Measurements from ENCODE around the gene HSP90AB1. TPM values are rescaled to one million over a fixed set of nuclear protein-coding genes. Genes with fewer than 3 reads are reported as not detected.

HSP90AB1 gene
- polyA plus RNA-seq, 2 of the 4 experiments (the other 2 are of a cell fraction): 1,136 to 1,155 TPM

GRCh38 chr6:44219053-44219814, 27.7 kb upstream of the HSP90AB1 start:
- 2% methylated on average over 12 of the region's 45 CpGs for WGBS (ENCODE audit: missing lambda C conversion rate)
- Histone ChIP-seq H3K4me3 (peak overlapping the region; percentile 51), H3K9me3 (no peaks in the 10 kb centered on the region), H3K4me2 (peak overlapping the region; percentile 85), H3K4me1 (peaks cover 48% of the 10 kb centered on the region), H3K27ac (peak overlapping the region; percentile 77 to 92)
- DNase-seq (ENCODE audit: low read depth in 1 of 2, low spot score in 1 of 2): peak; percentile 40 to 57
- peak; percentile 61 to 78 for ATAC-seq
- TF ChIP-seq SMC3 (IDR thresholded peaks at IDR 0.05) (no peak), POLR2A (IDR thresholded peaks at IDR 0.05; ENCODE audit: low read length) (peak; percentile 42), MAX (IDR thresholded peaks at IDR 0.05) (peak; percentile 47; the same call in 1 of the 2 replicates), RCOR1 (IDR thresholded peaks at IDR 0.05; ENCODE audit: low read depth, low read length) (no peak)
- TF ChIP-seq, protein P1, sequence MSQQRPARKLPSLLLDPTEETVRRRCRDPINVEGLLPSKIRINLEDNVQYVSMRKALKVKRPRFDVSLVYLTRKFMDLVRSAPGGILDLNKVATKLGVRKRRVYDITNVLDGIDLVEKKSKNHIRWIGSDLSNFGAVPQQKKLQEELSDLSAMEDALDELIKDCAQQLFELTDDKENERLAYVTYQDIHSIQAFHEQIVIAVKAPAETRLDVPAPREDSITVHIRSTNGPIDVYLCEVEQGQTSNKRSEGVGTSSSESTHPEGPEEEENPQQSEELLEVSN (IDR thresholded peaks at IDR 0.05; ENCODE audit: borderline replicate concordance, low read depth): peak; percentile 41; the same call in 1 of the 2 replicates
- TF ChIP-seq, protein P2, sequence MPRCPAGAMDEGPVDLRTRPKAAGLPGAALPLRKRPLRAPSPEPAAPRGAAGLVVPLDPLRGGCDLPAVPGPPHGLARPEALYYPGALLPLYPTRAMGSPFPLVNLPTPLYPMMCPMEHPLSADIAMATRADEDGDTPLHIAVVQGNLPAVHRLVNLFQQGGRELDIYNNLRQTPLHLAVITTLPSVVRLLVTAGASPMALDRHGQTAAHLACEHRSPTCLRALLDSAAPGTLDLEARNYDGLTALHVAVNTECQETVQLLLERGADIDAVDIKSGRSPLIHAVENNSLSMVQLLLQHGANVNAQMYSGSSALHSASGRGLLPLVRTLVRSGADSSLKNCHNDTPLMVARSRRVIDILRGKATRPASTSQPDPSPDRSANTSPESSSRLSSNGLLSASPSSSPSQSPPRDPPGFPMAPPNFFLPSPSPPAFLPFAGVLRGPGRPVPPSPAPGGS (IDR thresholded peaks at IDR 0.05): 0 out of 3 replicates have a peak, but pooled peaks have one; percentile 42
- POLR2A ChIA-PET: interaction anchor here (0.9 to 1.4 kb wide), 3 partner anchors 16 to 92 kb away, joined by 4 to 10 read pairs (median 5); partner anchors contain the start of genes HSP90AB1, MRPL14 and TMEM63B
- FAIRE-seq: no peak
- CTCF ChIA-PET: interaction anchor here (0.6 to 1.3 kb wide), 3 partner anchors 9 to 141 kb away, joined by 3 to 8 read pairs (median 4); no protein-coding TSS in a partner anchor

DNA sequence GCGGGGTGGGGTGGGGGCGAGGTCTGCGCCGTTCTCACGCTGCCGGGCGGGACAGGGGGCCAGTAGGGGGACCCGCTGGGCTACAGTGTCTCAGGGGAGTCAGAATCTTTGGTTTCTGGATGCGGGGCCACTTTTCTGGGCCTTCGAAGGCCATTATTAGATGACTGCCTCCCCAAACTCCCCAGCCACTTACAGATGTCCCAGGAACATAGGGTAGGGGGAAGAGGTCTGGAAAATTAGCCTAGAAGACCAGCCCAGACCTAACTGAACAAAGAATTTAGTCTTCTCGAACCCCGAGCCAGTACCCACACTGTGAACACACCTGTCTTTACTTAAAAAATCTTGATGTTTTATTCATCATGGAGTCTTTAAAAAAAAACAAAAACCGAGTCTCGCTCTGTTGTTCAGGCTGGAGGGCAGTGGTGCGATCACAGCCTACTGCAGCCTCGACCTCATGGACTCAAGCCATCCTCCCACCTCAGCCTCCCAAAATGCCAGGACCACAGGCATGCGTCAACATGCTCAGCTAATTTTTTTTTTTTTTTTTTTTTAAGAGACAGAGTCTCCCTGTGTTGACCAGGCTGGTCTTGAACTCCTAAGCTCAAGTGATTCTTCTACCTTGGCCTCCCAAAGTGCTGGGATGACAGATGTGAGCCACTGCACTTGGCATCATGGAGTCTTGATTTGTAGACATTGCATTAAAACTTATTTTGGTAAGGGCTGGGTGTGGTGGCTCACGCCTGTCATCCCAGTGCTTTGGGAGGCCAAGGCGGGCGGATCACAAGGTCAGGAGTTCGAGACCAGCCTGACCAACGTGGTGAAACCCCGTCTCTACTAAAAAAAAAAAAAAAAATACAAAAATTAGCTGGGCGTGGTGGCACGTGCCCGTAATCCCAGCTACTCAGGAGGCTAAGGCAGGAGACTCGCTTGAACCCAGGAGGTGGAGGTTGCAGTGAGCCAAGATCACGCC, 26.8 kb upstream of the HSP90AB1 start:
- POLR2A ChIA-PET: interaction anchor here (0.9 to 1.4 kb wide), 3 partner anchors 16 to 93 kb away, joined by 4 to 10 read pairs (median 5); partner anchors contain the start of genes HSP90AB1, MRPL14 and TMEM63B
- Histone ChIP-seq H3K4me1 (peaks cover 56% of the 10 kb centered on the region), H3K27ac (peak overlapping the region; percentile 77 to 92), H3K4me2 (peak overlapping the region; percentile 85), H3K9me3 (no peaks in the 10 kb centered on the region), H3K4me3 (peak overlapping the region; percentile 51)
- WGBS (ENCODE audit: missing lambda C conversion rate): 66% methylated on average over 19 of the region's 28 CpGs
- ATAC-seq: peak in 1 of 2 experiments; percentile 10; a peak in 3 of 6 replicates
- no peak for DNase-seq (ENCODE audit: low read depth in 1 of 2, low spot score in 1 of 2)
- no peak for FAIRE-seq
- TF ChIP-seq FOSB (CRISPR knock-in tag; IDR thresholded peaks at IDR 0.05) (no peak), HOXB13 (CRISPR knock-in tag; IDR thresholded peaks at IDR 0.05; ENCODE audit: low read depth) (no peak), MAX (IDR thresholded peaks at IDR 0.05) (no peak), MAFK (IDR thresholded peaks at IDR 0.05; ENCODE audit: partially characterized antibody) (no peak), FOXS1 (CRISPR knock-in tag; IDR thresholded peaks at IDR 0.05) (no peak), HDAC2 (IDR thresholded peaks at IDR 0.05) (no peak), CHD4 (IDR thresholded peaks at IDR 0.05; ENCODE audit: borderline replicate concordance) (no peak), GATA3 (IDR thresholded peaks at IDR 0.05; ENCODE audit: borderline replicate concordance) (no peak), ELK1 (IDR thresholded peaks at IDR 0.05; ENCODE audit: low read depth, low read length) (no peak), JUN (IDR thresholded peaks at IDR 0.05) (no peak), POLR2AphosphoS2 (conservative IDR thresholded peaks at IDR 0.05; ENCODE audit: low read length) (no peak), MYC (IDR thresholded peaks at IDR 0.05; ENCODE audit: borderline replicate concordance, low read length) (no peak), FOSL2 (IDR thresholded peaks at IDR 0.05) (no peak), FOSL2 (CRISPR knock-in tag; IDR thresholded peaks at IDR 0.05) (no peak), BHLHE40 (IDR thresholded peaks at IDR 0.05; ENCODE audit: low read depth, low read length) (no peak), ESRRA (IDR thresholded peaks at IDR 0.05; ENCODE audit: borderline replicate concordance, low read length) (no peak)
- TF ChIP-seq, protein P2 (IDR thresholded peaks at IDR 0.05): no peak
- TF ChIP-seq, protein P1 (IDR thresholded peaks at IDR 0.05; ENCODE audit: borderline replicate concordance, low read depth): no peak
- CTCF ChIA-PET: interaction anchor here (0.6 to 9.2 kb wide), 4 partner anchors 16 to 122 kb away, joined by 3 to 111 read pairs (median 6); no protein-coding TSS in a partner anchor

Measured in A549 (cell line).